ENCODE measurements around the gene ARID1B.

GRCh38 chr6:156978948-156979347, 201.8 kb downstream of the ARID1B start:
- TF ChIP-seq EZH2 (conservative IDR thresholded peaks at IDR 0.05; ENCODE audit: low read depth, low read length) (no peak), CTCF (CRISPR knock-in tag; IDR thresholded peaks at IDR 0.05) (no peak), HCFC1 (IDR thresholded peaks at IDR 0.05; ENCODE audit: low read depth, low read length) (no peak), GLI4 (CRISPR knock-in tag; IDR thresholded peaks at IDR 0.05; ENCODE audit: borderline replicate concordance) (no peak), ZNF274 (CRISPR knock-in tag; IDR thresholded peaks at IDR 0.05) (no peak), ZHX1 (CRISPR knock-in tag; IDR thresholded peaks at IDR 0.05; ENCODE audit: low read depth) (no peak), HIVEP1 (CRISPR knock-in tag; IDR thresholded peaks at IDR 0.05) (no peak)
